Measurements from ENCODE around the gene CCDC33. TPM values are rescaled to one million over a fixed set of nuclear protein-coding genes. Genes with fewer than 3 reads are reported as not detected.

Gene CCDC33
- total RNA-seq, 1 experiment from 2014 or later = not detected

DNA sequence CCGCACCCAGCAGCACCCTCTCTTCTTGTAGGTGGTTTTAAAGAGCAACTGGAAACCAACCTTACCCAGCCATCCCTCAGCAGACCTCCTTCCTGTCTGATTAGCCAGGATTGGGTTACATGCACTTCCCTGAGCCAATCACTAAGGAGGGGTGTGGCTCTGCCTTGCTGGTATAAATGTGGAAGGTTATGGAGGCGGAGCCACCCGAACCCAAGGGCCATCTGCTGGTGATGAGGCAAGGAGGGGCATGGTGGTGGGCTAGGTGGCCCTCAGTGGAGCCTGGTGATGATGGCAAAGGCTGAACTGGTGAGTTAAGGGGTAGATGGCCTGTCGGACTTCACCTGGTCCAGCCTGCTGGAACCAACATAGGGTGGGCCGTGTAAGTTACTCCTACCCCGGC is 39.8 kb downstream of the CCDC33 start:
- TF ChIP-seq, protein P1, sequence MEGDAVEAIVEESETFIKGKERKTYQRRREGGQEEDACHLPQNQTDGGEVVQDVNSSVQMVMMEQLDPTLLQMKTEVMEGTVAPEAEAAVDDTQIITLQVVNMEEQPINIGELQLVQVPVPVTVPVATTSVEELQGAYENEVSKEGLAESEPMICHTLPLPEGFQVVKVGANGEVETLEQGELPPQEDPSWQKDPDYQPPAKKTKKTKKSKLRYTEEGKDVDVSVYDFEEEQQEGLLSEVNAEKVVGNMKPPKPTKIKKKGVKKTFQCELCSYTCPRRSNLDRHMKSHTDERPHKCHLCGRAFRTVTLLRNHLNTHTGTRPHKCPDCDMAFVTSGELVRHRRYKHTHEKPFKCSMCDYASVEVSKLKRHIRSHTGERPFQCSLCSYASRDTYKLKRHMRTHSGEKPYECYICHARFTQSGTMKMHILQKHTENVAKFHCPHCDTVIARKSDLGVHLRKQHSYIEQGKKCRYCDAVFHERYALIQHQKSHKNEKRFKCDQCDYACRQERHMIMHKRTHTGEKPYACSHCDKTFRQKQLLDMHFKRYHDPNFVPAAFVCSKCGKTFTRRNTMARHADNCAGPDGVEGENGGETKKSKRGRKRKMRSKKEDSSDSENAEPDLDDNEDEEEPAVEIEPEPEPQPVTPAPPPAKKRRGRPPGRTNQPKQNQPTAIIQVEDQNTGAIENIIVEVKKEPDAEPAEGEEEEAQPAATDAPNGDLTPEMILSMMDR (IDR thresholded peaks at IDR 0.05; ENCODE audit: insufficient read depth in 1 of 2, low read depth in 1 of 2, low read length in 1 of 2, severe bottlenecking in 1 of 2, unreplicated experiment in 1 of 2) = no peak
- H3K27ac Mint-ChIP-seq (ENCODE audit: unreplicated experiment) = no peak overlapping the region
- Histone ChIP-seq H3K36me3 (ENCODE audit: control insufficient read depth, insufficient read depth, low read length) (no peaks in the 10 kb centered on the region), H3K4me3 (ENCODE audit: low read depth, low read length) (no peak overlapping the region), H3K9me3 (no peaks in the 10 kb centered on the region), H3K4me1 (no peaks in the 10 kb centered on the region), H3K27me3 (replicated peaks; ENCODE audit: control insufficient read depth, insufficient read depth, low read length) (no peaks in the 10 kb centered on the region; the same call in 1 of the 2 replicates)
- no peak for DNase-seq
- intact Hi-C loops (cut with micrococcal nuclease; ENCODE audit: unreplicated experiment) = no loop called here
- CTCF ChIA-PET = no interaction called here
- BruUV-seq (replicated peaks) = no TSS peak
- H3K4me3 Mint-ChIP-seq (ENCODE audit: unreplicated experiment) = no peak overlapping the region
- H3K36me3 Mint-ChIP-seq (ENCODE audit: insufficient read depth, unreplicated experiment) = no peaks in the 10 kb centered on the region
- POLR2A ChIA-PET = no interaction called here
- no peaks in the 10 kb centered on the region for H3K4me1 Mint-ChIP-seq (ENCODE audit: low read depth, unreplicated experiment)
- no peaks in the 10 kb centered on the region for H3K9me3 Mint-ChIP-seq (ENCODE audit: unreplicated experiment)
- H3K27me3 Mint-ChIP-seq (ENCODE audit: insufficient read depth, unreplicated experiment) = peaks cover 23% of the 10 kb centered on the region

DNA sequence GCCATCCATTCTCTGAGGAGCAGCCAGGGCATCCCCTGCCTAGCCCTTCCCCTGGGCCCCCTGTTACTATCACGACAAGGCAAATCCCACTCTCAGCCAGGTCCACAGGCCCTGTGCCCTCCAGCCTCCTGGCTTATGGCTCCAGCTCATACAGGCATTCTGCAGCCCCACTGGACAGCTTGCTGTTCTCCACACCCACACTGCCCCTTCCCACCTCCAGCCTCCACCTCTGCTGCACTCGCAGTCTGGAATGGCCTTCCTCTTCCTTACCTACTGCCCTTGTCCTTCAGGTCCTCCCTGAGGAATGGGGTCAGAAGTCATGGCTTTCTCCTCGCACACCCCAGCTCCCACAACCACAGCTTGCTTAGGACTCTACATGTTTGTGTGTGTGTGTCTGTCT is 40.4 kb downstream of the CCDC33 start:
- Histone ChIP-seq H3K4me1 (no peaks in the 10 kb centered on the region), H3K4me3 (ENCODE audit: low read depth, low read length) (no peak overlapping the region), H3K9me3 (no peaks in the 10 kb centered on the region), H3K36me3 (ENCODE audit: control insufficient read depth, insufficient read depth, low read length) (no peaks in the 10 kb centered on the region), H3K27me3 (replicated peaks; ENCODE audit: control insufficient read depth, insufficient read depth, low read length) (no peaks in the 10 kb centered on the region; the same call in 1 of the 2 replicates)
- TF ChIP-seq, protein P1 (IDR thresholded peaks at IDR 0.05; ENCODE audit: insufficient read depth in 1 of 2, low read depth in 1 of 2, low read length in 1 of 2, severe bottlenecking in 1 of 2, unreplicated experiment in 1 of 2) = no peak
- no peaks in the 10 kb centered on the region for H3K4me1 Mint-ChIP-seq (ENCODE audit: low read depth, unreplicated experiment)
- DNase-seq = no peak
- intact Hi-C loops (cut with micrococcal nuclease; ENCODE audit: unreplicated experiment) = no loop called here
- no TSS peak for BruUV-seq (replicated peaks)
- H3K27ac Mint-ChIP-seq (ENCODE audit: unreplicated experiment) = no peak overlapping the region
- peaks cover 23% of the 10 kb centered on the region for H3K27me3 Mint-ChIP-seq (ENCODE audit: insufficient read depth, unreplicated experiment)
- H3K9me3 Mint-ChIP-seq (ENCODE audit: unreplicated experiment) = no peaks in the 10 kb centered on the region
- H3K4me3 Mint-ChIP-seq (ENCODE audit: unreplicated experiment) = no peak overlapping the region
- CTCF ChIA-PET = no interaction called here
- POLR2A ChIA-PET = no interaction called here
- H3K36me3 Mint-ChIP-seq (ENCODE audit: insufficient read depth, unreplicated experiment) = no peaks in the 10 kb centered on the region

DNA sequence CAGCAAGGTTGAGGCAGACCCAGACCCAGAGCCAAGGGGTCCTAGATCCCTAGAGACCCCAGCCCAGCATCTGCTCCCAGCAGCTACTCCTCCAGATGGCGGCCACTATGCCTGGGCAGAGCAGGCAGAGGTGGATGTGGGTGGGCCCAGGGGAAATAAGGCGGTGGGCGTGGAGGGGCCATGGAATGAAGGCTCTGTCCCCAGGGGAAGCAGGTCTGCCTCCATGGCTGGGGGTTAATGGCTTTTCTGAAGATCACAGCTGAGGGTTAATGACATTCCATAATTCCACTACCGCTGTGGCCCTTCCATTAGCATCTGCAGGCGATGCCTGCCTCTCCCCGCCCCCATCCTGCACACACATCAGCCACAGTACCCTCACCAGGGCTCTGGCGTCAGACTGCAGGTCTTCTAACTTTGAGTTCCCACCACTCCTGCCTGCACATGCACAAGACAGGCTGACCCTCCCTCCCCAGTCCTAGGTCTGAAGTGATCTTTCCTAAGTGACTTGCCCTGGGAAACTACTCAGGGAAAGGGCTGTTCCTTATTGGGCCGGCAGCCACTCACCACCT is 41.2 kb downstream of the CCDC33 start:
- no peaks in the 10 kb centered on the region for H3K9me3 Mint-ChIP-seq (ENCODE audit: unreplicated experiment)
- no peak overlapping the region for H3K27ac Mint-ChIP-seq (ENCODE audit: unreplicated experiment)

More for the DNA sequence above, 41.2 kb downstream of the CCDC33 start:
- no peaks in the 10 kb centered on the region for H3K36me3 ChIP-seq (ENCODE audit: control insufficient read depth, insufficient read depth, low read length)
- H3K27me3 ChIP-seq (replicated peaks; ENCODE audit: control insufficient read depth, insufficient read depth, low read length) = no peaks in the 10 kb centered on the region; the same call in 1 of the 2 replicates
- CTCF ChIA-PET = no interaction called here
- H3K4me1 ChIP-seq = no peaks in the 10 kb centered on the region
- BruUV-seq (replicated peaks) = no TSS peak
- no peak overlapping the region for H3K4me3 ChIP-seq (ENCODE audit: low read depth, low read length)
- Mint-ChIP-seq H3K4me3 (ENCODE audit: unreplicated experiment) (no peak overlapping the region), H3K27me3 (ENCODE audit: insufficient read depth, unreplicated experiment) (peaks cover 20% of the 10 kb centered on the region), H3K36me3 (ENCODE audit: insufficient read depth, unreplicated experiment) (no peaks in the 10 kb centered on the region), H3K4me1 (ENCODE audit: low read depth, unreplicated experiment) (no peaks in the 10 kb centered on the region)
- H3K9me3 ChIP-seq = no peaks in the 10 kb centered on the region
- no peak for DNase-seq
- POLR2A ChIA-PET = no interaction called here
- TF ChIP-seq, protein P1 (IDR thresholded peaks at IDR 0.05; ENCODE audit: insufficient read depth in 1 of 2, low read depth in 1 of 2, low read length in 1 of 2, severe bottlenecking in 1 of 2, unreplicated experiment in 1 of 2) = no peak
- intact Hi-C loops (cut with micrococcal nuclease; ENCODE audit: unreplicated experiment) = no loop called here
